SK-N-MC (cell line): ENCODE data around the gene SLC25A45.

Experiments
- EZH2 ChIP-seq: fragments of 200-600 bp; sonication (generic); IDR thresholded peaks from one replicate; pipeline ENCODE4 v1.6.1; 2017; ENCODE audit warnings: antibody characterized with exemption
- FOXP2 ChIP-seq: optimal IDR thresholded peaks from 2 replicates; pipeline ENCODE3; 2011; ENCODE audit warnings: mild to moderate bottlenecking, moderate library complexity; ENCODE audit not compliant: insufficient read depth; ENCODE audit errors: extremely low read length, control extremely low read depth
- POLR2AphosphoS5 ChIP-seq: IDR thresholded peaks from 2 replicates; pipeline ENCODE4 v1.6.1; 2012; ENCODE audit warnings: mild to moderate bottlenecking, low read depth, low read length, borderline replicate concordance

DNA sequence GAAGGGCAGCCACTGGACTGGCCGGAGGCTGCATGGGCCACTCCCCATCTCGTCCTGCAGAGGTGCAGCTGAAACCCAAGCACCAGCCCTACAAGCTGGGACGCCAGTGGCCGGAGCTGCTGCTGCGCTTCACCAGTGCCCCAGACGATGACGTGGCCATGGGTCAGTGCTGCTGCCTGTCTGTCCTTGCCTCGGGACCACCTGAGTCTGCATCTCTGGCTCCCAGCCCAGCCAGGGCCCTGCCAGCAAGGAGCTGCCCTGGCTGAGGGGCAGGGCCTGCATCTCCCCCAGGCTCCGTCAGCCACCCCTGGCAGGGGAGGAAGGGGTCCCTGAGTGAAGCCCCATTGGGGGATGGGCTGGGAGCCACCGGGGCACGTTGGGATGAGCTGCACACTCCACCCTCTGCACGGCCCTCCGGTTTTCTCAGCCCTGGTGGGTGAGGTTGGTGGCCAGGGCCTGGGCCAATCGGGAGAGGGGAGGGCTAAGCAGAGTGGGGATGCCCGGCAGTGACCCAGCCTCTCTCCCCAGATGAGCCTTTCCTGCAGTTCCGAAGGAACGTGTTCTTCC lies 11.2 kb upstream of the SLC25A45 start:
- TF ChIP-seq EZH2 (no peak), POLR2AphosphoS5 (no peak), FOXP2 (no peak)
